Omental fat pad (tissue), 4 donors: ENCODE measurements around the gene TACC3. TPM values are rescaled to one million over a fixed set of nuclear protein-coding genes. Genes with fewer than 3 reads are reported as not detected.
"Not testable (repeated sequence)": the region's sequence is repeated elsewhere in the genome, so short reads cannot be mapped to it uniquely, and the experiment has no call there.

ENCODE experiments used
- ATAC-seq: fragments of 150-250 bp; one replicate; pipeline ENCODE4 v1.9.1; 2016; ENCODE audit warnings: mild to moderate bottlenecking, moderate library complexity; ENCODE audit not compliant: low FRiP score
- DNase-seq: peaks from one replicate; pipeline ENCODE4 v3.0.0-alpha.2; 2019; ENCODE audit warnings: low spot score
- total RNA-seq, 4 donors: library from RNA; depleted of rRNA; stranded (reverse); fragments of >200 nt; gene quantifications; one replicate each; pipeline ENCODE4 v1.1.0, GENCODE V29; 2016
- TF ChIP-seq, protein P1 (sequence below), 3 donors: fragments of 450-650 bp; IDR thresholded peaks; one replicate each; pipeline ENCODE4 v1.5.1; 2016 to 2017; ENCODE audit warnings: antibody characterized with exemption in 3 of 3, mild to moderate bottlenecking in 3 of 3, moderate library complexity in 2 of 3

Gene TACC3
- total RNA-seq, 4 donors from 2014 or later = 6.0 to 25.7 (median 10.0) TPM

DNA sequence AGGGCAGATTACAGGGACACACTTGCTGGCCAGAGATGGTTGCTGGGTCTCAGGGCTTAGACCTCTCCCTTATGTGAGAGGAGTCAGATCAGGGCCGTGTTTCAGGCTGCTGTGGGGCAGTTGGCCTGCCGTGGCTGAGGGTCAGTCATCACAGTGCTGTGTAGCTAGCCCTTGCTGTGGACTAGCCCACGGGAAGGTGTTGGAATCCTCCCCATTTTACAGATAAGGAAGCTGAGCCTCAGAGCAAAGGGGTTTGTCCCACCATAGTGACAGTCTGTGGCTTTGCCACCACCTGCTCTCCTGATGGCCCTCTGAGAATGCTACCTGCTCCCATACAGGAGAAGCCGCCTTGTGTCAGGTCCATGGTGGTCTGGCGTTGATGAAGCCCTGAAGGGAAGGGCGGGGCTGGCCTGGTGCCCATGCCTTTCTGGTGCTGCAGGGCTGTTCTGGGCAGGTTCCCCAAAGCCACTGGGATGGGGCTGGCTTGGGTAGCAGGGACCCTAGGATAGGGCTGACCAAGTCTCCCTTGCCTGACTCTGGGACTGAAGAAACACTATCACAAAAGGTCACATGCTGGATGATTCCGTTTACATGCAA, 34.8 kb upstream of the TACC3 start:
- DNase-seq (no peak), ATAC-seq (no peak)
- TF ChIP-seq, protein P1, sequence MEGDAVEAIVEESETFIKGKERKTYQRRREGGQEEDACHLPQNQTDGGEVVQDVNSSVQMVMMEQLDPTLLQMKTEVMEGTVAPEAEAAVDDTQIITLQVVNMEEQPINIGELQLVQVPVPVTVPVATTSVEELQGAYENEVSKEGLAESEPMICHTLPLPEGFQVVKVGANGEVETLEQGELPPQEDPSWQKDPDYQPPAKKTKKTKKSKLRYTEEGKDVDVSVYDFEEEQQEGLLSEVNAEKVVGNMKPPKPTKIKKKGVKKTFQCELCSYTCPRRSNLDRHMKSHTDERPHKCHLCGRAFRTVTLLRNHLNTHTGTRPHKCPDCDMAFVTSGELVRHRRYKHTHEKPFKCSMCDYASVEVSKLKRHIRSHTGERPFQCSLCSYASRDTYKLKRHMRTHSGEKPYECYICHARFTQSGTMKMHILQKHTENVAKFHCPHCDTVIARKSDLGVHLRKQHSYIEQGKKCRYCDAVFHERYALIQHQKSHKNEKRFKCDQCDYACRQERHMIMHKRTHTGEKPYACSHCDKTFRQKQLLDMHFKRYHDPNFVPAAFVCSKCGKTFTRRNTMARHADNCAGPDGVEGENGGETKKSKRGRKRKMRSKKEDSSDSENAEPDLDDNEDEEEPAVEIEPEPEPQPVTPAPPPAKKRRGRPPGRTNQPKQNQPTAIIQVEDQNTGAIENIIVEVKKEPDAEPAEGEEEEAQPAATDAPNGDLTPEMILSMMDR (IDR thresholded peaks at IDR 0.05) = no peak

DNA sequence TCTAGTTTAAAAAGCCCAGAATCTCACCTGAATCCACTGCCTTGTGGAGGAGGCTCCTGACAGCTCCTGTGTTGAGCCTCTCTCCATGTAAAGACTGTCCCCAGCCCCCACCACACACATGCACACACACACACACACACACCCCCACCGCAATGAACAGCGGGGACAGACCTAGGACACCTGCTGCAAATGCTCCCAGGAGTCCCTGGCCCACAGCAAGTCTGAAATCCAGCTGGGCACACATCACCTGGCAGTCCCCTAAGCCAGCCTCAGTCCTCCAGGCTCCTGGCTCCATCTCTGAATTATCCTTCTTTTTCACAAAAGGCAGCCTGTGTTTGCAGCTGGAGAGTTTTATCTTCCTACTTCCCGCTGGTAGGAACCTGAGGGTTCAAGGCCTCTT, 30.6 kb upstream of the TACC3 start:
- DNase-seq (no peak), ATAC-seq (no peak)
- TF ChIP-seq, protein P1 (IDR thresholded peaks at IDR 0.05) = no peak

DNA sequence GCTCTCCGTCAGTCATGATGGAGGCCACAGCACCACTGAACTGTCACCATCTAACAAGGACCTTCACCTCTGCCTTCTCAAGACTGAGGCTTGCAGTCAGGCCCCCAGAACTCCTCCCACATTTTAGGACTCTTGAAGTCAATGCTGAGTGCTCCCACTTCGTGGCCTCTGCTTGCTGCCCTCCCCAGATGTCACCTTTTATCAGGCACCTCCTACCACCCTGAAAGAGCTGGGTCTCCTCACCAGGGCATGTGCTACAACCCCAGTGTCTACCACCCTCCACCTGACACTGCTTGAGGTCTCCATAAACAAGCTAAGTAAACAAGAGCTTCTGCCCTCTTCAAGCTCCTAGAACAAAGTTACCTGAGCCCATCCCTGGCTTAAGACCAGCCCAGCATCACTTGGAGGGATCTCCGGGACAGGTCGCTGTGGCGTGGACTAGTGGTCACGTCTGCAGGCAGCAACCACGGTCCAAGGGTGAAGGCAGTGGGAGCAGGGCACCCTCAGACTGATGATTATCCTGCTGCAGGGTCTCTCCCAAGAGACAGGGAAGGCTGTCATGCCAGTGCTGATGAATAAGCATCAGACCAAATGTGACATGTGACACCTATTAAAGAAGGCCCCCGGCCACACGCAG, 29.5 kb upstream of the TACC3 start:
- TF ChIP-seq, protein P1 (IDR thresholded peaks at IDR 0.05) = no peak
- no peak for ATAC-seq
- no peak for DNase-seq

DNA sequence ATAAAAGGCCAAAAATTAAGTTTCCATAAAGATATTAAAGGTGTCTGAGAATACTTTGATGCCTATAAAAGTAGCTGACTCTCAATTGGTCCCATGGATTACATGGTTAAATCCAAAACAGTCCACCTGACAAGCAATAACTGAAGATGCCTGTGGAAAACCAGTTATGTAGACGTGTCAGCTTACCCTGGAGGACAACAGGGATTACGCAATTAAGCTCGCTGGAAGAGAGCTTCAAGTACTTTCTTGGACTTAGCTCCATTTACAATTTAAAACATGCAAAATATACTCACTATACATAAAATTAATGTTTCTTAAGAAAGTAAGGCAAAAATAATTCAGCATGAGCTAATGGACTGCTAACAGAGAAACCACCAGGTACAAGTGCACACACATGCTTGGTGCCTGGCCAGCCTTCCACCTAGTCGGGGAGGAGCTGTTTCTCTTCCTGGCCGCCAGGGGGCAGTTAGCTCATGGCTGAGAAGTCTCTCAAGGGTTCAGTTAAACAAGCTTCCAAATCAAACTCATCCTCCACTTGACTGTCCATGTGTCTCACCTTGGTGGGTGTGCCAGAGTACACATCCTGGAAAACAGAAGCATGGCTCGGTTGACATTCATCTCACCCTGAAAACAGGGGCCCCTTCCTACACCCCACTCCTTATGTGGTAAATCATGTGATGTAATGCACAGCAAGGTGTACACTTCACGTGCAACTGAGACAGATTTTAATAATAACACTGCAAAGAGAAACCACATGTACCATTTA, 28.0 kb upstream of the TACC3 start:
- DNase-seq = no peak
- TF ChIP-seq, protein P1 (IDR thresholded peaks at IDR 0.05) = peak in 1 of 3 donors; percentile 44
- ATAC-seq = peak; percentile 66

DNA sequence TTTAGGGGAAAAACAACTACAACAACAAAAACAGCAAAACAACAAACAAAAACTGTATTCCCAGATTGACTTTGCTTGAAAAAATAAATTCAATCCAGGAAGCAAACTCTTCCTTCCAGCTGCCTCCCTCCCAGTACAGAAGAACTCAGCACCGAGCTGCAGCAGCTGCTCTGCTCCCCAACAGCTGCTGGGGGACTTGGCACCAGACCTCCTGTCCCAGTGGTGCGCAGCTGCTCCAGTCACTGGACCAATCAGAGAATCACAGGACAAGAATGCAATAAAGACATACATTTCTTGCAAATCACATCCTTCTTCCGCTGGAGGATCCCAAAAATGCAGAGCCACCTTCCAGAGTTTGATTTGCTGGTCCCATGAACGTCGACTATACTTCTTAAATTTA, 25.4 kb upstream of the TACC3 start:
- TF ChIP-seq, protein P1 (IDR thresholded peaks at IDR 0.05) = no peak
- DNase-seq (no peak), ATAC-seq (no peak)

DNA sequence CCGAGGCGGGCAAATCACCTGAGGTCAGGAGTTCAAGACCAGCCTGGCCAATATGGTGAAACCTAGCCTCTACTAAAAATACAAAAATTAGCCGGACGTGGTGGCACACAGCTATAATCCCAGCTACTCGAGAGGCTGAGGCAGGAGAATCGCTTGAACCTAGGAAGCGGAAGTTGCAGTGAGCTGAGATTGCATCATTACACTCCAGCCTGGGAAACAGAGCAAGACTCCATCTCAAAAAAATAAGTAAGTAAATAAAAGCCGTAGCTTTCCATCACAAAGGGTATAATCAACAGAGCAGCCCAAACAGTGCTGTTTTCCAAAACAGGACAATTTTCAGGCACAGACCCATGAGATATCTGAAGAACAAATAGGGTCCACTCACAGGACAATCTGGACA, 19.6 kb upstream of the TACC3 start:
- DNase-seq, ATAC-seq: not testable (repeated sequence)

DNA sequence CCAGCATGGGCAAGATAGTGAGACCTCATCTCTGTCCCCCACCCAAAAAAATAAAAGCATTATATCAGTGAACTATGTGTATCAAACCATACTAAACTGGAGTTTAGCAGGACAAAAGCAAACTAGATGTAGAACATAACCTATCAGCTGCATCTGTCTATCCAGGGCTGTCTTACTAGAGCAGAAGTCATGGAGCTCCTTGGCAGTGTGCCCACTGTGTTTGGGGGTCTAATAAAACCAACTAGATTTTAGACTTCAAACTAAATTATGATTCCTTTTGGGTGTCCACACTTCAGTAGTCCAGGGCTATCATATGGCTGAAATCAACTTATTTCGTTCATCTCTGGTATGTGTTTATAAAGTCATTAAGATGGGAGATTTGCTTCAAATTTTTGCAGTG, 17.5 kb upstream of the TACC3 start:
- no peak for ATAC-seq
- no peak for DNase-seq
- TF ChIP-seq, protein P1 (IDR thresholded peaks at IDR 0.05) = no peak
